NT2/D1 (cell line): ENCODE data around the gene NPIPB9.
"Not testable (repeated sequence)": the region's sequence is repeated elsewhere in the genome, so short reads cannot be mapped to it uniquely, and the experiment has no call there.

Experiments used
- SUZ12 ChIP-seq: IDR thresholded peaks from 2 replicates; pipeline ENCODE4 v1.6.1; 2011; ENCODE audit not compliant: insufficient read length, insufficient read depth; ENCODE audit errors: extremely low read depth
- YY1 ChIP-seq: IDR thresholded peaks from 2 replicates; pipeline ENCODE4 v1.6.1; 2011; ENCODE audit not compliant: insufficient read length, insufficient read depth
- ZNF274 ChIP-seq: IDR thresholded peaks from 2 replicates; pipeline ENCODE4 v1.6.1; 2011; ENCODE audit warnings: mild to moderate bottlenecking, low read depth, low read length

DNA sequence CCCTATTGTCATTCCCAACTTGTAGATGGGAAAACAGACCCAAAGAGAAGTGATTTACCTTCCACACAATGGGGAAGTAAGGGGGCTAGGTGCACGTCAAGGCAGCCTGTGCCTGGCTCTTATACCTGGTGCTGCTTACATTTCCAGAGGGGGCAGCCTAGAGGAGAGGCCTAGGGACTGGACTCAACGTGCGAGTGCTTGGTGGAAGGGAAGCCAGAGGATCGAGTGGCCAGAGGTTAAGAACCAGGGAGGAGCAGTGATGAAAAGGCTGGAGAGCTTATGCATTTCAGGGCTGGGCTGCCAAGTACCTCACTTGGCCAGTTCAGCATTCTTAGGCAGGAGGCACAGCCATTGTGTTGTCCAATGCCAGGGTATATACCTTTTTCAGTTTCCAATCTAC is 30.8 kb downstream of the NPIPB9 start:
- TF ChIP-seq YY1, ZNF274, SUZ12: not testable (repeated sequence)
